Parathyroid adenoma (tissue), 2 donors: ENCODE measurements around the gene TMEM145.
"Not testable (repeated sequence)": the region's sequence is repeated elsewhere in the genome, so short reads cannot be mapped to it uniquely, and the experiment has no call there.

Experiments used
- H2AFZ ChIP-seq: fragments of 300-600 bp; sonication (generic); one replicate; pipeline ENCODE4 v1.7.0; 2017; ENCODE audit warnings: antibody characterized with exemption, mild to moderate bottlenecking
- H3K27ac ChIP-seq: fragments of 300-600 bp; sonication (generic); one replicate; pipeline ENCODE4 v1.7.0; 2017
- H3K27me3 ChIP-seq: fragments of 300-600 bp; sonication (generic); one replicate; pipeline ENCODE4 v1.7.0; 2017; ENCODE audit warnings: low read length; ENCODE audit not compliant: control insufficient read depth, insufficient read depth
- H3K36me3 ChIP-seq: fragments of 300-600 bp; sonication (generic); one replicate; pipeline ENCODE4 v1.7.0; 2017; ENCODE audit warnings: low read length; ENCODE audit not compliant: control insufficient read depth, insufficient read depth
- H3K4me1 ChIP-seq: fragments of 300-600 bp; sonication (generic); one replicate; pipeline ENCODE4 v1.7.0; 2017; ENCODE audit warnings: control low read depth
- H3K4me2 ChIP-seq: fragments of 300-600 bp; sonication (generic); one replicate; pipeline ENCODE4 v1.7.0; 2017; ENCODE audit warnings: low read length
- H3K4me3 ChIP-seq: fragments of 300-600 bp; sonication (generic); one replicate; pipeline ENCODE4 v1.7.0; 2017; ENCODE audit warnings: low read depth, low read length
- H3K79me2 ChIP-seq: fragments of 300-600 bp; sonication (generic); one replicate; pipeline ENCODE4 v1.7.0; 2017; ENCODE audit warnings: control low read depth
- H3K9ac ChIP-seq: fragments of 300-600 bp; sonication (generic); one replicate; pipeline ENCODE4 v1.7.0; 2017; ENCODE audit warnings: mild to moderate bottlenecking
- H3K9me3 ChIP-seq: fragments of 300-600 bp; sonication (generic); one replicate; pipeline ENCODE4 v1.7.0; 2017; ENCODE audit warnings: low read length; ENCODE audit not compliant: control insufficient read depth
- CTCF ChIP-seq: fragments of 300-600 bp; sonication (generic); IDR thresholded peaks from one replicate; pipeline ENCODE4 v1.7.0; 2017; ENCODE audit warnings: antibody characterized with exemption, mild to moderate bottlenecking
- donor health status: primary hyperparathyroidism.

The TMEM145 gene

GRCh38 chr19:42313096-42313839 lies at the start of gene TMEM145:
TMEM145 (plus strand) TSS chr19:42313309; CDS start chr19:42313377, 68 bp downstream.
- peak; percentile 34 for TF ChIP-seq CTCF
- Histone ChIP-seq H3K27ac (peak within 1 kb of the TSS; percentile 66), H3K27me3 (no peaks in the 10 kb centered on the region), H3K9ac (peak within 1 kb of the TSS; percentile 58), H3K36me3 (no peaks in the 10 kb centered on the region), H3K4me3 (peak within 1 kb of the TSS; percentile 63), H3K4me1 (peaks cover 21% of the 10 kb centered on the region), H3K4me2 (peak within 1 kb of the TSS; percentile 91), H3K9me3 (no peaks in the 10 kb centered on the region), H2AFZ (peak within 1 kb of the TSS; percentile 86), H3K79me2 (no peaks in the 10 kb centered on the region)

- peaks cover 14% of the 10 kb centered on the region for H3K4me1 ChIP-seq
- H3K36me3 ChIP-seq, H3K27me3 ChIP-seq, H2AFZ ChIP-seq, H3K9ac ChIP-seq, H3K27ac ChIP-seq, H3K4me2 ChIP-seq, H3K9me3 ChIP-seq, H3K4me3 ChIP-seq: not testable (repeated sequence)
- peaks cover 14% of the 10 kb centered on the region for H3K79me2 ChIP-seq
Measured at GRCh38 chr19:42266105-42266504, 47.0 kb upstream of the TMEM145 start.

- H3K27me3 ChIP-seq, H3K4me2 ChIP-seq, H3K36me3 ChIP-seq, H3K4me3 ChIP-seq, H3K9ac ChIP-seq, H3K9me3 ChIP-seq: not testable (repeated sequence)
- Histone ChIP-seq H2AFZ (peak overlapping the region; percentile 96), H3K79me2 (peaks cover 21% of the 10 kb centered on the region), H3K4me1 (peaks cover 16% of the 10 kb centered on the region), H3K27ac (peak overlapping the region; percentile 98)
Measured at GRCh38 chr19:42266928-42267603, 46.0 kb upstream of the TMEM145 start.

GRCh38 chr19:42267644-42268141 lies 45.4 kb upstream of the TMEM145 start:
- peak overlapping the region; percentile 96 for H2AFZ ChIP-seq
- peaks cover 28% of the 10 kb centered on the region for H3K79me2 ChIP-seq
- TF ChIP-seq CTCF = no peak
- H3K4me2 ChIP-seq = peak overlapping the region; percentile 99
- no peaks in the 10 kb centered on the region for H3K9me3 ChIP-seq
- H3K36me3 ChIP-seq = no peaks in the 10 kb centered on the region
- peak overlapping the region; percentile 39 for H3K9ac ChIP-seq
- H3K27ac ChIP-seq = peak overlapping the region; percentile 98
- peak overlapping the region; percentile 99 for H3K4me3 ChIP-seq
- H3K27me3 ChIP-seq = no peaks in the 10 kb centered on the region
- peaks cover 16% of the 10 kb centered on the region for H3K4me1 ChIP-seq

GRCh38 chr19:42268142-42268703 lies 44.9 kb upstream of the TMEM145 start:
- Histone ChIP-seq H3K27ac (peak overlapping the region; percentile 98), H3K4me2 (peak overlapping the region; percentile 99), H3K79me2 (peaks cover 33% of the 10 kb centered on the region), H3K4me3 (peak overlapping the region; percentile 99), H2AFZ (peak overlapping the region; percentile 96), H3K36me3 (no peaks in the 10 kb centered on the region), H3K27me3 (no peaks in the 10 kb centered on the region), H3K9me3 (no peaks in the 10 kb centered on the region), H3K4me1 (peaks cover 16% of the 10 kb centered on the region), H3K9ac (peak overlapping the region; percentile 39)
- TF ChIP-seq CTCF = no peak
